SHP77 (cell line): Measurements from ENCODE around the gene NUSAP1.
"Not testable (repeated sequence)": the region's sequence is repeated elsewhere in the genome, so short reads cannot be mapped to it uniquely, and the experiment has no call there.

Experiments
- DNase-seq, 2 experiments: peaks; one replicate each; lab custom pipeline; 2025; lab: John Stamatoyannopoulos, UW

The NUSAP1 gene

DNA sequence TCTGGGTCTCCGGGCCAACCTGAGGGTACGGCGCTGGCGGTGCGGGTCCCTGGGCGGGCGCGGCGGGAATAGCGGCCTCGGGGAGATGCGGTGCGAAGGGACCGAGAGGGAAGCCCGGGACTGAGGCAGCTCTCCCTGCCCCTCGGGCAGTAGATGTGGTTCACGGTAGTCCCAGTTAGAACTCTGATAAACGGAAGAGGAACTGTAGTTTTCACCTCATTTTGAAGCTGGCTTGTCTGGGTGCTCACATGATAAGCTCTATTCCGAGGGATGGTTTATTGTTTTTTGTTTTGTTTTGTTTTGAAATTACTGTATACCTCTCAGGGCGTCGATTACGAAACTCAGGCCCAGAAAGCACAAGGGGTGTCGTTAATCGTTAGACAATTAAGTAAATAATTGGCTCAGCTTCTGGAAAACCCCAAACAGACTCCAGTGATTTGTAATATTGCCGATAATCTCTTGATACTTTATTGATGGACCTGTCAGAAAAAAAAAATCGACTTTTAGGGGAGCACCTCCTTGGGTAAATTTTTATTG is 413 bp downstream of the NUSAP1 start:
- no peak for DNase-seq

GRCh38 chr15:41334293-41335120 is 1.8 kb downstream of the NUSAP1 start:
- no peak for DNase-seq

GRCh38 chr15:41336549-41336948 is 3.9 kb downstream of the NUSAP1 start:
- DNase-seq, result no peak

DNA sequence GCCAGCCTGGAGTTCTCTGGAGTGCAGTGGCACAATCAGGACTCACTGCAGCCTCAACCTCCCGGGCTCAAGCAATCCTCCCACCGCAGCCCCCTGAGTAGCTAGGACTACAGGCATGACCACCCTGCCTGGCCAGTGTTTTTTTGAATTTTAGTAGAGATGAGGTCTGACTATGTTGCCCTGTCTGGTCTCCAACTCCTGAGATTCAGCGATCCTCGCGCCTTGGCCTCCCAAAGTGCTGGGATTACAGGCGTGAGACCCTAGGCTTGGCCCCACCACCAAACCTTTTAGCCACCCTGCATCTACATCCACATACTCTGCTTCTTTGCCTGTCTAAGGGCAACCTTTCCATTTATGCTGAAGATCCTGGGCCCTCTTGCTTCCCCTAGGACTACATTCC is 4.4 kb downstream of the NUSAP1 start:
- DNase-seq, result no peak

DNA sequence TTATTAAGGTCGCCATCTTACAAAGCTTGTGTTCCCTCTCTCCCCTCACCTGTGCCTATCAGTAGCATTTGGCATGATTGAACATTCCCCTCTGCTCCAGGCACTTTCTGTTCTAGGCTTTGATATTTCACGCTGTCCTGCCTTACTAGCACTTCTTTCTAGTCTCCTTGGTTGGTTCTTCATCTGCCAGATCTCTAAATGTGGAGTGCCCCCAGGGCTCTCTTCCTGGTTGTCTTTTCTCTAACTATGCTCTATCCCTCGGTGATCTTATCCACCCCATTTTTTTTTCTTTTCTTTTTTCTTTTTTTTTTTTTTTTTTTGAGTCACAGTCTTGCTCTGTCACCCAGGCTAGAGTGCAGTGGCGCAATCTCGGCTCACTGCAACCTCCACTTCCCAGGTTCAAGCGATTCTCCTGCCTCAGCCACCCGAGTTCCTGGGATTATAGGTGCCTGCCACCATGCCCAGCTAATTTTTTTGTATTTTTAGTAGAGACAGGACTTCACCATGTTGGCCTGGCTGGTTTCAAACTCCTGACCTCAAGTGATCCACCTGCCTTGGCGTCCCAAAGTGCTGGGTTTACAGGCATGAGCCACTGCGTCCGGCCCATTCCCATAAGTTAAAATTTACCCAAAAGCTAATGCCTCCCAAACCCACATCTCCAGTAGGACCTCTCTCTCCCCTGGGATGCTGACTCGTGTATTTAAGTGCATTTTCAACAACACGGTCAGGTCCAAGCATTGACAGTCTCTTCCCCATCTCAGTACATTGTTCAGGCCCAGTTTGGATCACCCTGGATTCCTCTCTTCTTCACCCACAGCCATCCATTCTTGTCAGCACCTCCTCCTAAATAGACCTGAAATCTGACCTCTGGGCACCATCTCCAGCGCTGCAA is 5.2 kb downstream of the NUSAP1 start:
- no peak for DNase-seq

DNA sequence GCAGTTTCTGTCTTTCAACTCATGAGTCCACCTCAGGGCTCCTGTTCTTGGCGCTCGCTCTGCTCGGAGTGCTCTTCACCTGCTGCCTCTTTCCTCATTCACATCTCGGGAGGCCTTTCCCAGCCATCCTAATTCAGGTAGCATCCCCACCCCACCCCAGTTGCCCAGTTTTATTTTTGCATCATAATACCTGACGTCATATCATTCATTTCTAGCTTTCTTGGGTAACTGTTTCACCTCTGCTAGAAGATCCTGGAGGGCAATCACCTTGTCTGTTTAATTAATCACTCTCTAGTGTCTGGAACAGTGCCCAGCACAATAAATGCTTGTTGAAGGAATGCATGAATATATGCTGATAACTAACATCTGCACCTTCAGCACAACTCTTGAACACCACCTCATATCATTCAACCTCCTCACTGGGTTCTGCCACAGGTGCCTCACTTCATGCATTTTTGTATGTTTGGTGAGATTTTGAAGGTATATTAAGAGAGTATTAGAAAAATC is 7.6 kb downstream of the NUSAP1 start:
- DNase-seq, result no peak

DNA sequence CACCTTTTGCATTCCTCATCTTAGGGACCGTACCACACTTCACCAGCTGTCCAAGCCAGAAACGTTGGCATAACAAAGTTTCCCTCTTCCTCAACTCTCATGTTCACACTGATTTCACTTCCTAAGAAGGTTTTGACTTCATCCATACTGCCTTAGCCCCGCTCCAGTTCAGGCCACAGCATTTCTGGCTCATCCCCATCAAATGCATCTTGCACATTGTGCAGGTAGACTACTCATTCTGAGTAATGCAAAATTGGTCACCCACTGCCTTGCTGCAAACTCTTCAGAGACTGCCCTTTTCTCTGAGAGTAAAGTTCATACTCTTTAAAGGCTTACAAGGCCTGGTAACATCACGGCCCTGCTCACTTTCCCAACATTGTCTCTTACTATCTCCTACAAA is 8.8 kb downstream of the NUSAP1 start:
- no peak for DNase-seq

- DNase-seq, result no peak
Observed at GRCh38 chr15:41347236-41347635, 14.6 kb downstream of the NUSAP1 start.

DNA sequence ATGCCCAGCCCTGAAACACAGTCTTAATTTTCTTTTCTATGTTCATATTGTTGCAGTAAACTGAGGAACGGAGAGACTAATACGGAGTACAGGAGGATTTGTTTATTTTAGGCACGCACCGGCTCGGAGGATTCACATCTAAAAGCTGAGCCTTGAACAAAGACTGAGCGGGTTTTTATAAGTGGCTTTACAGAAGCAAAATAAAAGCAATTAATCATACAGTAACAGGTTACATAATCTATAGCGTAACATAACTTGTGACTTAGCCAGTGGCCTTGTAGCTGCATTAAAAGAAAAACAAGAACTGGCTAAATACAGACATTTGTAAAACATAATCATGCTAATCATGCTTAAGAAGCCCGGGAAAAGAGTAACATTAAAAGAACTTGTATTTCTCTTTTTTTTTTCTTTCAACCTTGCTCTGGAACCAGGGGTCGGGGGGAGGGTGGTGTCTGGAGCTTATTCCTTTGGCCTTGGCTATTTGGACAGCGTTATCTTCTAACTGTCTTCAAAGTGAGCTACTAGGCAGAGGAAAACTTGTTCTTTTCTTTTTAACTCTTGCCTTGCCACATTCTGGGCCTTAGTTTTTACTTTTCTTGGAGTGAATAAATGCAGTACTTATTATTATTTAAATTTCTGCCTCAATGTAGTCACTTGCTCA is 17.5 kb downstream of the NUSAP1 start:
- no peak for DNase-seq

DNA sequence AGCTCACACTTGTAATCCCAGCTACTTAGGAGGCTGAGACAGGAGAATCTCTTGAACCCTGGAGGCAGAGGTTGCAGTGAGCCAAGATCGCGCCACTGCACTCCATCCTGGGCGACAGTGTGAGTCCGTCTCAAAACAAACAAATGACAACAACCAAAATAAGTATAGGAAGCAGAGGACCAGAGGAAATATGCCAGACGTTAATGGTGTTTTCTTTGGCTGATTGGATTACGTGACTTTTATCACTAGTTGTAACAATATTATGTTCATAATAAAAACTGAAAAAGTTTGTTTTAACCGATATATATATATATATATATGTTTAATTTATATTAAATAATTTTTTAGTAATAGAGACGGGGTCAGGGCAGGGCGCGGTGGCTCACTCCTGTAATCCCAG is 21.7 kb downstream of the NUSAP1 start:
- no peak for DNase-seq

- no peak for DNase-seq
Observed at GRCh38 chr15:41367418-41367817, 34.7 kb downstream of the NUSAP1 start.

- no peak for DNase-seq
Observed at GRCh38 chr15:41377978-41378377, 45.3 kb downstream of the NUSAP1 start.

DNA sequence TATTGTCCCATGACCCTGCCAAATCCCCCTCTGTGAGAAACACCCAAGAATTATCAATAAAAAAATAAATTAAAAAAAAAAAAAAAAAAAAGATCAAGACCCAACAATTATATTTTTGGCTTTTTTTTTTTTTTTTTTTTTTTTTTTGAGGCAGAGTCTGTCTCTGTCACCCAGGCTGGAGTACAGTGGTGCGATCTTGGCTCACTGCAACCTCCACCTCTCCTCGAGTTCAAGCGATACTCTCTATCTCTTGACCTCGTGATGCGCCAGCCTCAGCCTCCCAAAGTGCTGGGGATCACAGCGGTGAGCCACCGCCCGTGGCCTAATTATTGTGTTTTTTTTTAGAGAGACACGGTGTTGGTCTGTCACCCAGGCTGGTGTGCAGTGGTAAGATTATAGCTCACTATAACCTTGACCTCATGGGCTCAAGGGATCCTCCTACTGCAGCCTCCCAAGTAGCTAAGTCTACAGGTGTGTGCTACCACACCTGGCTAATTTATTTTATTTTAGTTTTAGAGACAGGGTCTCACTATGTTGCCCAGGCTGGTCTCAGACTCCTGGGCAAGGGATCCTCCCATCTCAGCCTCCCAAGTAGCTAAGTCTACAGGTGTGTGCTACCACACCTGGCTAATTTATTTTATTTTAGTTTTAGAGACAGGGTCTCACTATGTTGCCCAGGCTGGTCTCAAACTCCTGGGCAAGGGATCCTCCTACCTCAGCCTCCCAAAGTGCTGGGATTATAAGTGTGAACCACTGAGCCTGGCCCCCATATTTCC is 51.5 kb downstream of the NUSAP1 start:
- not testable (repeated sequence) for DNase-seq

DNA sequence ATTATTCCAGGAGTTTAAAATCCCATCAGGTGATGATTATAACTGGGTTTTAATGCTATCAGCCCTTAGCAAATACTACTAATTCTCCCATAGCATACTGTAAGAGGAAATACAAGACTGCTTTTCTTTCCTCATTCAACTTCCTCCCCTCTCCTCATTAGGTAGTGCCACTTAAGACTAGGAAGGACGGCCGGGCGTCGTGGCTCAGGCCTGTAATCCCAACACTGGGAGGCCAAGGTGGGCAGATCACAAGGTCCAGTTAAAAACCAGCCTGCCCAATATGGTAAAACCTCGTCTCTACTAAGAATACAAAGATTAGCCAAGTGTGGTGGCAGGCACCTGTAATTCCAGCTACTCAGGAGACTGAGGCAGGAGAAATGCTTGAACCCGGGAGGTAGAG is 55.0 kb downstream of the NUSAP1 start:
- no peak for DNase-seq

DNA sequence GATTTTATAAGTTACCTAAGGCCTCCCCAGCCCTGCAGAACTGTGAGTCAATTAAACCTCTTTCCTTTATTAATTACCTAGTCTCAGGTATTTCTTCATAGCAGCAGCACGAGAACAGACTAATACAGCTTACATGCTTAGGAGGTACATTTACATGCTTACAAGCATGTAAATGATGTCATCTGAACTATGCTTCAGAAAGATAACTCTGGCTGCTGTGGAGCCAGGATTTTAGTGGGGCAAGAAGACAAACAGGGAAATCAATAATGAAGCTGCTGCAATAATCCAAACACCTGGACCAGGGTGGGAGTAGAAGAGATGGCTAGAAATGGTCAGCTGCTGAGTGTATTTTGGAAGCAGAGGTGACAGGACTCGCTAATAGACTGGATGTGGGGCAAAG is 60.0 kb downstream of the NUSAP1 start:
- DNase-seq, result no peak

DNA sequence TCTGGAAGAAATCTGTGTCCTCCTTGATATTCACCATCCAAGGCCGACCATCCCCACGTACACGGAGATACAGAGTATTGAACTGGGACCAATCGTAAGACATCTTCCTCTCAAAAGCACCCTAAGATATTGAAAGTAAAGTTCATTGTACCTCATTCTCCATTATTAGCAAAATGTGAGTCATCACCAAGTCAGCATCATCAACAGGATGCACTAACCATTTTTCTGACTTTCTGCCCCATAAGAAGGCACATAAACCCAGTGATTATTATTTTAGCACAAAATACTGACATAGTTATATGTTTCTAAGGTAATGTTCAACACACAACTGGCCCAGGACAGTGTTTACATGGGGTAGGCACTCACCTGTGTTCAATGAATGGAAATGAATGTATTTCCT is 62.2 kb downstream of the NUSAP1 start:
- no peak for DNase-seq

- DNase-seq, result no peak
Observed at GRCh38 chr15:41396111-41396510, 63.4 kb downstream of the NUSAP1 start.

- no peak for DNase-seq
Observed at GRCh38 chr15:41401904-41402267, 69.2 kb downstream of the NUSAP1 start.

GRCh38 chr15:41407341-41407740 is 74.7 kb downstream of the NUSAP1 start:
- no peak for DNase-seq

GRCh38 chr15:41408234-41408641 is 75.6 kb downstream of the NUSAP1 start:
- DNase-seq, result no peak

- DNase-seq, result no peak
Observed at GRCh38 chr15:41411031-41411430, 78.3 kb downstream of the NUSAP1 start.
